ENCODE results near the gene SPTBN2. TPM values are rescaled to one million over a fixed set of nuclear protein-coding genes. Genes with fewer than 3 reads are reported as not detected.

Gene SPTBN2
- total RNA-seq, 1 experiment from 2014 or later = 18.5 TPM

GRCh38 chr11:66686801-66687750 lies 41.9 kb downstream of the SPTBN2 start:
- Histone ChIP-seq H3K27ac (ENCODE audit: low read depth, low read length) (no peak overlapping the region), H4K20me1 (ENCODE audit: insufficient read depth) (no peaks in the 10 kb centered on the region), H2AFZ (ENCODE audit: low read depth, low read length, poor library complexity, severe bottlenecking) (no peak overlapping the region), H3K4me2 (ENCODE audit: low read length) (no peak overlapping the region), H3K36me3 (ENCODE audit: control insufficient read depth in 1 of 2, insufficient read depth in 2 of 2, low read length in 2 of 2) (no peaks in the 10 kb centered on the region), H3K79me2 (ENCODE audit: insufficient read depth, low read length) (no peaks in the 10 kb centered on the region), H3K4me1 (ENCODE audit: control insufficient read depth in 1 of 2, insufficient read depth in 2 of 2, low read length in 2 of 2) (no peaks in the 10 kb centered on the region), H3K9me2 (ENCODE audit: insufficient read depth) (no peaks in the 10 kb centered on the region), H3K9me3 (ENCODE audit: control insufficient read depth in 1 of 2, insufficient read depth in 1 of 2, low read depth in 1 of 2, low read length in 2 of 2) (no peaks in the 10 kb centered on the region), H3K4me3 (replicated peaks in 1 of 2; ENCODE audit: low read depth in 1 of 2, low read length in 2 of 2) (no peak overlapping the region), H3K27me3 (ENCODE audit: insufficient read depth, low read length) (no peaks in the 10 kb centered on the region), H3K9ac (ENCODE audit: low read length) (no peak overlapping the region)
- intact Hi-C loops (cut with micrococcal nuclease) = no loop called here
- ChIA-PET RAD21 (ENCODE audit: low non-redundant PET in 1 of 2, low total read pairs in 2 of 2, uncharacterized antibody in 2 of 2, unreplicated experiment in 2 of 2) (no interaction called here), CTCF (interaction anchor here (1.1 kb wide), 1 partner anchor 9 kb away, joined by 3 read pairs; the partner anchor contains the start of gene RBM4B), POLR2A (interaction anchor here (1.0 kb wide), 1 partner anchor 9 kb away, joined by 3 read pairs; the partner anchor contains the start of gene RBM4B)
- TF ChIP-seq ELF1 (IDR thresholded peaks at IDR 0.05; ENCODE audit: borderline replicate concordance, low read depth) = no peak
- TF ChIP-seq ZFX (IDR thresholded peaks at IDR 0.05) = no peak
- TF ChIP-seq ZBTB33 (IDR thresholded peaks at IDR 0.05; ENCODE audit: extremely low read depth, insufficient replicate concordance, low read length) = no peak
- TF ChIP-seq ATF3 (IDR thresholded peaks at IDR 0.05) = no peak
- TF ChIP-seq EZH2phosphoT487 (IDR thresholded peaks at IDR 0.05; ENCODE audit: borderline replicate concordance) = no peak
- TF ChIP-seq POLR2AphosphoS5 (IDR thresholded peaks at IDR 0.05; ENCODE audit: low read depth, low read length) = no peak
- TF ChIP-seq EZH2 (IDR thresholded peaks at IDR 0.05) = no peak
- no peak for TF ChIP-seq YY1 (IDR thresholded peaks at IDR 0.05; ENCODE audit: extremely low read depth, insufficient replicate concordance, low read depth, low read length)
- no peak for TF ChIP-seq SIN3A (IDR thresholded peaks at IDR 0.05; ENCODE audit: low read depth)
- TF ChIP-seq CTCF (IDR thresholded peaks at IDR 0.05 in 2 of 3, conservative IDR thresholded peaks at IDR 0.05 in 1 of 3; ENCODE audit: borderline replicate concordance in 1 of 3, insufficient read depth in 1 of 3, low read depth in 2 of 3, low read length in 2 of 3) = no peak
- TF ChIP-seq TCF7L2 (IDR thresholded peaks at IDR 0.05; ENCODE audit: borderline replicate concordance, extremely low read depth, insufficient read depth, insufficient read length) = no peak
- TF ChIP-seq REST (IDR thresholded peaks at IDR 0.05; ENCODE audit: low read depth) = no peak
- TF ChIP-seq CBX3 (IDR thresholded peaks at IDR 0.05; ENCODE audit: low read depth) = no peak
- TF ChIP-seq FOSL1 (IDR thresholded peaks at IDR 0.05; ENCODE audit: low read depth) = no peak
- no peak for TF ChIP-seq JUND (IDR thresholded peaks at IDR 0.05)
- no peak for TF ChIP-seq ZNF274 (IDR thresholded peaks at IDR 0.05; ENCODE audit: low read depth, low read length)
- no peak for TF ChIP-seq SP1 (IDR thresholded peaks at IDR 0.05; ENCODE audit: low read depth)
- no peak for TF ChIP-seq SRF (IDR thresholded peaks at IDR 0.05; ENCODE audit: low read depth)
- ATAC-seq (0 out of 2 replicates have a peak, but pooled peaks have one; percentile 35), DNase-seq (ENCODE audit: low read depth, low spot score) (no peak)
- BruUV-seq (replicated peaks) = no TSS peak

All from HCT116 (cell line).